Transverse colon (tissue), 4 donors: ENCODE measurements around the gene ZNF76.

Experiments used
- CTCF ChIP-seq, 5 experiments: fragments of 200-600 bp in 3 of 5; fragments of 450-650 bp in 2 of 5; sonication (generic) in 3 of 5; IDR thresholded peaks; 1 replicate in 2 of 5; 2 replicates in 3 of 5; pipeline ENCODE4 v1.5.1; 2016 to 2017; ENCODE audit warnings: antibody characterized with exemption in 5 of 5, inconsistent platforms in 3 of 5, mild to moderate bottlenecking in 2 of 5, moderate library complexity in 1 of 5
- EP300 ChIP-seq: sonication (generic); formaldehyde crosslinking; IDR thresholded peaks from one replicate; pipeline ENCODE4 v1.6.1; 2017; ENCODE audit warnings: antibody characterized with exemption, low read depth
- POLR2A ChIP-seq: fragments of 450-650 bp; IDR thresholded peaks from one replicate; pipeline ENCODE4 v1.6.1; 2016; ENCODE audit warnings: antibody characterized with exemption, mild to moderate bottlenecking, moderate library complexity
- POLR2AphosphoS5 ChIP-seq, 3 donors: sonication (generic); formaldehyde crosslinking; IDR thresholded peaks; one replicate each; pipeline ENCODE4 v1.6.1; 2016; ENCODE audit warnings: antibody characterized with exemption in 3 of 3

- TF ChIP-seq CTCF (IDR thresholded peaks at IDR 0.05) (no peak), POLR2A (no peak), POLR2AphosphoS5 (IDR thresholded peaks at IDR 0.05) (no peak), EP300 (no peak)
These were observed 22.1 kb upstream of the ZNF76 start for GRCh38 chr6:35237476-35237875.
